Fibroblast of lung (primary cell): Measurements from ENCODE around the gene GRHL1. TPM values are rescaled to one million over a fixed set of nuclear protein-coding genes. Genes with fewer than 3 reads are reported as not detected.

Experiments used
- DNase-seq, 2 donors: peaks; one replicate each; pipeline versions ENCODE4 v3.0.0 to v3.0.0-alpha.2; 2010; ENCODE audit warnings: low read depth in 2 of 2
- H2AFZ ChIP-seq: 2 replicates; pipeline ENCODE4 v1.5.1; 2012; ENCODE audit warnings: low read length, control low read depth, inconsistent platforms
- H3K27ac ChIP-seq: 2 replicates; pipeline ENCODE4 v1.5.1; 2011; ENCODE audit warnings: low read length, control low read depth; ENCODE audit not compliant: insufficient read depth
- H3K27me3 ChIP-seq: 2 replicates; pipeline ENCODE4 v1.5.1; 2011; ENCODE audit warnings: mild to moderate bottlenecking, low read length; ENCODE audit not compliant: control insufficient read depth, insufficient read depth
- H3K36me3 ChIP-seq: 2 replicates; pipeline ENCODE4 v1.5.1; 2011; ENCODE audit warnings: low read length; ENCODE audit not compliant: control insufficient read depth, insufficient read depth
- H3K4me1 ChIP-seq: 2 replicates; pipeline ENCODE4 v1.5.1; 2011; ENCODE audit warnings: low read length; ENCODE audit not compliant: control insufficient read depth, insufficient read depth; ENCODE audit errors: extremely low read depth
- H3K4me2 ChIP-seq: 2 replicates; pipeline ENCODE4 v1.5.1; 2011; ENCODE audit warnings: low read length, control low read depth; ENCODE audit not compliant: insufficient read depth; ENCODE audit errors: extremely low read depth
- H3K4me3 ChIP-seq, 4 experiments: fragments of 200-600 bp in 1 of 4; sonication (generic) in 1 of 4; replicated peaks in 1 of 4; 2 replicates each; pipeline ENCODE4 v1.5.1; 2011 to 2016; ENCODE audit warnings: low read length in 4 of 4, low read depth in 3 of 4, mild to moderate bottlenecking in 3 of 4, control low read depth in 2 of 4, inconsistent platforms in 1 of 4, mixed read lengths in 1 of 4; ENCODE audit not compliant: insufficient read depth in 1 of 4; ENCODE audit errors: control extremely low read depth in 1 of 4
- H3K79me2 ChIP-seq: 2 replicates; pipeline ENCODE4 v1.5.1; 2012; ENCODE audit warnings: mild to moderate bottlenecking, low read length, inconsistent platforms; ENCODE audit not compliant: control insufficient read depth, insufficient read depth
- H3K9ac ChIP-seq: 2 replicates; pipeline ENCODE4 v1.5.1; 2011; ENCODE audit warnings: mild to moderate bottlenecking, low read length, control low read depth; ENCODE audit not compliant: insufficient read depth
- H3K9me3 ChIP-seq: 2 replicates; pipeline ENCODE4 v1.5.1; 2012; ENCODE audit warnings: low read depth, low read length; ENCODE audit not compliant: control insufficient read depth, insufficient read depth
- H4K20me1 ChIP-seq: 2 replicates; pipeline ENCODE4 v1.5.1; 2011; ENCODE audit warnings: low read length; ENCODE audit not compliant: control insufficient read depth, insufficient read depth; ENCODE audit errors: extremely low read depth
- CTCF ChIP-seq, 2 donors: IDR thresholded peaks in 1 of 2; conservative IDR thresholded peaks in 1 of 2; 1 replicate in 1 of 2; 2 replicates in 1 of 2; pipeline ENCODE4 v1.5.1; 2011 to 2012; ENCODE audit warnings: low read length in 2 of 2, control low read depth in 1 of 2, inconsistent platforms in 1 of 2, low read depth in 1 of 2, mild to moderate bottlenecking in 1 of 2
- EZH2 ChIP-seq: IDR thresholded peaks from 2 replicates; pipeline ENCODE4 v1.5.1; 2012; ENCODE audit warnings: low read length, control low read depth, mild to moderate bottlenecking; ENCODE audit errors: missing control alignments
- polyA plus RNA-seq, 2 donors: library from polyadenylated mRNA; depleted of rRNA in 1 of 2; stranded (reverse) in 1 of 2; unstranded in 1 of 2; fragments of >200 nt; gene quantifications; 2 replicates each; pipeline ENCODE4 v1.2.1, GENCODE V29; 2011 to 2012; ENCODE audit warnings: missing spikeins in 1 of 2
- total RNA-seq: library from RNA; depleted of rRNA; stranded (reverse); fragments of >200 nt; gene quantifications from 2 replicates; pipeline ENCODE4 v1.2.1, GENCODE V29; 2014

The GRHL1 gene
- total and polyA plus RNA-seq, 2 donors (not counting 1 experiment from before 2014, with no cell fraction given) = 0.65 to 0.99 TPM

- Histone ChIP-seq H3K27ac (no peak overlapping the region), H3K79me2 (no peaks in the 10 kb centered on the region), H3K4me1 (no peaks in the 10 kb centered on the region), H3K27me3 (no peaks in the 10 kb centered on the region), H3K4me2 (no peak overlapping the region), H3K9me3 (no peaks in the 10 kb centered on the region), H3K4me3 (no peak overlapping the region), H4K20me1 (no peaks in the 10 kb centered on the region), H3K9ac (no peak overlapping the region), H2AFZ (no peak overlapping the region), H3K36me3 (no peaks in the 10 kb centered on the region)
- no peak for DNase-seq
- TF ChIP-seq EZH2 (no peak), CTCF (conservative IDR thresholded peaks at IDR 0.05 in 1 of 2, IDR thresholded peaks at IDR 0.05 in 1 of 2; ENCODE audit: low read depth in 1 of 2, low read length in 2 of 2) (no peak)
Measured at GRCh38 chr2:9908639-9909038, 42.9 kb upstream of the GRHL1 start.

GRCh38 chr2:9909106-9909505, 42.4 kb upstream of the GRHL1 start:
- peak; percentile 31 to 42 for DNase-seq

GRCh38 chr2:9910699-9911098, 40.8 kb upstream of the GRHL1 start:
- H3K4me2 ChIP-seq = no peak overlapping the region

More at GRCh38 chr2:9909106-9909505, 42.4 kb upstream of the GRHL1 start:
- Histone ChIP-seq H3K27ac (no peak overlapping the region), H3K4me1 (no peaks in the 10 kb centered on the region), H3K4me3 (no peak overlapping the region), H3K9me3 (no peaks in the 10 kb centered on the region), H3K27me3 (no peaks in the 10 kb centered on the region), H3K36me3 (no peaks in the 10 kb centered on the region), H3K4me2 (no peak overlapping the region), H3K79me2 (no peaks in the 10 kb centered on the region), H2AFZ (no peak overlapping the region), H4K20me1 (no peaks in the 10 kb centered on the region), H3K9ac (no peak overlapping the region)
- no peak for TF ChIP-seq CTCF (conservative IDR thresholded peaks at IDR 0.05 in 1 of 2, IDR thresholded peaks at IDR 0.05 in 1 of 2; ENCODE audit: low read depth in 1 of 2, low read length in 2 of 2)
- TF ChIP-seq EZH2 = no peak

More at GRCh38 chr2:9910699-9911098, 40.8 kb upstream of the GRHL1 start:
- H3K27me3 ChIP-seq = no peaks in the 10 kb centered on the region
- DNase-seq = no peak
- no peaks in the 10 kb centered on the region for H3K9me3 ChIP-seq
- no peaks in the 10 kb centered on the region for H3K36me3 ChIP-seq
- no peak overlapping the region for H2AFZ ChIP-seq
- H3K4me3 ChIP-seq = no peak overlapping the region
- H3K79me2 ChIP-seq = no peaks in the 10 kb centered on the region
- no peak overlapping the region for H3K9ac ChIP-seq
- no peaks in the 10 kb centered on the region for H3K4me1 ChIP-seq
- H4K20me1 ChIP-seq = no peaks in the 10 kb centered on the region
- no peak overlapping the region for H3K27ac ChIP-seq
- no peak for TF ChIP-seq EZH2
- no peak for TF ChIP-seq CTCF (conservative IDR thresholded peaks at IDR 0.05 in 1 of 2, IDR thresholded peaks at IDR 0.05 in 1 of 2; ENCODE audit: low read depth in 1 of 2, low read length in 2 of 2)
